Activated CD4-positive, alpha-beta T cell treated with anti-CD3 and anti-CD28 coated beads, Interleukin-2, amount 50 U/mL, for 1 hour (primary cell): Measurements from ENCODE around the gene TRPC4.
"Not testable (repeated sequence)": the region's sequence is repeated elsewhere in the genome, so short reads cannot be mapped to it uniquely, and the experiment has no call there.

Experiments
- DNase-seq: peaks from one replicate; pipeline ENCODE4 v3.0.0-alpha.2; 2020

TRPC4 gene

GRCh38 chr13:37597477-37598025 is 272.0 kb downstream of the TRPC4 start:
- DNase-seq: no peak

DNA sequence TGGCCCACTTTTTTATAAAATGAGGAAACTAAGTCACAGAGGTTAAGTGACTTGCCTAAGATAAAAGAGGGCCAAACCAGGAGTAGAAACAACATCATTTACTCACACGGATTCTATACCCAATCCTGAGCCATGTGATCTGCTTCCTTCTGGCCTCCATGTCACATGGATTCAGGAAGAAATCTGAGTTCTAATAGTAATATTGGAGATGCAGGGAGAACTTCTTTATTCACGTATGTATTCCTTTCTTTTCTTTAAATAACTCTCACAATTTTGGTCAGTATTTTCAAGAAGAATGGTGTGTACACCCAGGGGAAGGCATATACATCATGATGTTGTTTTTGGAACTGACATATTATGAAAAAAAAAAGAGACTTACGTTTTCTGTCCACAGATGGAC is 272.8 kb downstream of the TRPC4 start:
- no peak for DNase-seq

DNA sequence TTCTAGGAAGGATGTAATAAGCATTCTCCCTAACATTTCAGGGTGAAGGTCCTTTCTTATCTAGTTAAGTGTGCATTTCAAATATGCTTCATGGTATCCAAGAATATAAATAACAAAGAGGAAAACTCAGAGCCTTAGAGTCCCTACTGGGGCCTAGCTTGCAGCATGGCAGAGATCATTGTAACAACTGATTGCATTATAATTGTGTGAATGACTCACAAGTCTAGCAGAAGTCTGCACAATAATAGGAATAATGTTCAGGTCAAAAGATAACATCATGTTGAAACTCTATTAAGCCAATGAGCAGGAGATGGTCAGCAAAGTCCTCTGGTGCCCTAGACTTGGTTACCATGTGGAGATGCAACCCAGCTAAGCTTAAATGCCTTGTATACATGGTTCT is 274.4 kb downstream of the TRPC4 start:
- no peak for DNase-seq

GRCh38 chr13:37594550-37594949 is 275.0 kb downstream of the TRPC4 start:
- no peak for DNase-seq

DNA sequence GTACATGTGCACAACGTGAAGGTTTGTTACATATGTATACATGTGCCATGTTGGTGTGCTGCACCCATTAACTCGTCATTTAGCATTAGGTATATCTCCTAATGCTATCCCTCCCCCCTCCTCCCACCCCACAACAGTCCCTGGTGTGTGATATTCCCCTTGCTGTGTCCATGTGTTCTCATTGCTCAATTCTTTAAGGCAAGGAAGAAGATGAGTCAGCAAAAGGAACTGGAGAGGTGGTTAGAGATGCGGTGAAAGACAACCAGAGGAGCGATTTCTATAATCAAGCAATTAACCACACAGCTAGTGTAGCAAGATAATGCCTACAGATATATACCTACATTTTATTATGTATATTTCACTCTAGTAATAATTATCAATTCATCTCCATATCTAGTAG is 280.2 kb downstream of the TRPC4 start:
- not testable (repeated sequence) for DNase-seq

DNA sequence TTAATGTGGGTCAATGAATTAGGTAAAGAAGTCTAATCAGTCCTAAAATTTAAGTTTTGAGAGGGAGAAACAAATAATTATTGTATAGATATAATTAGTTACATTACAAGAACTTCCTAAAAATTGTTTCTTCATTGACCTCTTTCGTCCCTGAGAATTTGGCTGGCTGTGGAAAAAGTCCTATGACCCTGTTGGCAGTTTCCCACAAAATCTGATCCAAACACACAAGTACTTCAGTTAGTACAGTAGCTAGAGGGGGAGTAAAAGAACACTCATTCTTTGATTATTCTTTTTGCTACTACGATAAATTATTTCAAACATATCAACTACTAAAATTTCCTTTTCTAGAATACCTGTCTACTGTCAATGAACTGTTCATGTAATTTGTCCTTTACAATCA is 282.3 kb downstream of the TRPC4 start:
- DNase-seq: no peak
